ENCODE data around the gene MAGEA1. TPM values are rescaled to one million over a fixed set of nuclear protein-coding genes. Genes with fewer than 3 reads are reported as not detected.
"Not testable (repeated sequence)": the region's sequence is repeated elsewhere in the genome, so short reads cannot be mapped to it uniquely, and the experiment has no call there.

Gene MAGEA1, protein sequence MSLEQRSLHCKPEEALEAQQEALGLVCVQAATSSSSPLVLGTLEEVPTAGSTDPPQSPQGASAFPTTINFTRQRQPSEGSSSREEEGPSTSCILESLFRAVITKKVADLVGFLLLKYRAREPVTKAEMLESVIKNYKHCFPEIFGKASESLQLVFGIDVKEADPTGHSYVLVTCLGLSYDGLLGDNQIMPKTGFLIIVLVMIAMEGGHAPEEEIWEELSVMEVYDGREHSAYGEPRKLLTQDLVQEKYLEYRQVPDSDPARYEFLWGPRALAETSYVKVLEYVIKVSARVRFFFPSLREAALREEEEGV
- not detected for polyA plus RNA-seq (ENCODE audit: insufficient read length in 4 of 4)

DNA sequence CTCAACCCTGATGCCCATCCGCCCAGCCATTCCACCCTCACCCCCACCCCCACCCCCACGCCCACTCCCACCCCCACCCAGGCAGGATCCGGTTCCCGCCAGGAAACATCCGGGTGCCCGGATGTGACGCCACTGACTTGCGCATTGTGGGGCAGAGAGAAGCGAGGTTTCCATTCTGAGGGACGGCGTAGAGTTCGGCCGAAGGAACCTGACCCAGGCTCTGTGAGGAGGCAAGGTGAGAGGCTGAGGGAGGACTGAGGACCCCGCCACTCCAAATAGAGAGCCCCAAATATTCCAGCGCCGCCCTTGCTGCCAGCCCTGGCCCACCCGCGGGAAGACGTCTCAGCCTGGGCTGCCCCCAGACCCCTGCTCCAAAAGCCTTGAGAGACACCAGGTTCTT lies at the start of gene MAGEA1:
MAGEA1 (plus strand) TSS at position 154 of the 400 bp plus-strand sequence. CDS start 3,106 bp downstream, outside the sequence.
- DNase-seq (ENCODE audit: low read depth in 4 of 4, low spot score in 3 of 4), result no peak

DNA sequence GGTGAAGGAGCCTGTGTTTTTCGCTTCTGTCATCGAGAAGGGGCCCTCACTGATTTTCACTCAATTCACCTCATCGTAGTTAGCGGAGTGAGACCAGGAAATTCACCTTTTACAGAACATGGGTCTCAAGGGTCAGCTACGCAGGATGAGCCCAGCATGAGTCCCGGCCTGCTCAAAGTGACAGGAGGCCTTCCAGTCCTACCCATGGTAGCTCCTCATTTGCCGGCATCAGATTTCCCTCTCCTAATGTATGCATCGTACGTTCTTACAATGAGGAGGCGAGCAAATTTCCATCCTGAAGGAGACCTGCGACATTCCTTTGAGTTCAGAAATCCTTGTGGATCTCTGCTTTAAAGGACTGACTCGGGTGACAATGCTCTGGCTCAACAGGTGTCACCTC lies 46.2 kb upstream of the MAGEA1 start:
- DNase-seq (ENCODE audit: low read depth in 4 of 4, low spot score in 3 of 4), result not testable (repeated sequence)

DNA sequence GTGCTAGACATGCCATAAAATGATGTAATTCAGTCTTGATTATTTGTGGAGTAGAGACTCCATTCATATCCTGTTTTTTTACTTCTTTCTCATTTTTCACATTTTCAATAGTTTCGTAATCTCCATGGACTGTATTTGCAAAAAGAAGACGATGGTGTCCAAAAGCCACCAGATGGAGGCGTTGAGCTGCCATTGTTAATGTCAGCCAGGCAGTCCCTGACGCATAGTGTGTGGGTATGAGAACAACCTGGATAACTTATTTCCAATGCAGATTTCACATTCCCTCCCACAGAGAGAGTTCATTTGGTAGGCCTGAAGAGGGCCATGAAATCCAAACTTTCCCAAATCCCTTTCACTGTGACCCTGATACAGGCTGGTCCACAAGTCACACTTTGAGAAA lies 40.0 kb upstream of the MAGEA1 start:
- not testable (repeated sequence) for DNase-seq (ENCODE audit: low read depth in 4 of 4, low spot score in 3 of 4)

DNA sequence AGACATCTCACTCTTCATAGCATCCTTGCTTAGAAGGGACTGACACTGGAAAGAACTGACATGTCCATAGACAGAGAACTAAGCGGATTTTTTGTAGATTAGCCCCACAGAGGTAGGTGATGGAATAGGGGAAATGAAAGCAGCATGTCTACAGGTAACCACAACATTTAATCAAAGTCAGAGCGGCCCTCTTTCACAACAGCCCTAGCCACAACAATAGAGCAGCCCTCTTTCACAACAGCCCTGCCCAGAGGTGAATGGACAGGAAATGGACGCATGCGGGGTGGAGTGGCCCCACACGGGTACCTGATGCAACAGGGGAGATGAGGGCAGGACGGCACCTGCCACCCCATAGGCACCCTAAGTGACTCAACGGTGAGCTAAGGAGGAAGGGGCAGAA lies 32.8 kb upstream of the MAGEA1 start:
- not testable (repeated sequence) for DNase-seq (ENCODE audit: low read depth in 4 of 4, low spot score in 3 of 4)

DNA sequence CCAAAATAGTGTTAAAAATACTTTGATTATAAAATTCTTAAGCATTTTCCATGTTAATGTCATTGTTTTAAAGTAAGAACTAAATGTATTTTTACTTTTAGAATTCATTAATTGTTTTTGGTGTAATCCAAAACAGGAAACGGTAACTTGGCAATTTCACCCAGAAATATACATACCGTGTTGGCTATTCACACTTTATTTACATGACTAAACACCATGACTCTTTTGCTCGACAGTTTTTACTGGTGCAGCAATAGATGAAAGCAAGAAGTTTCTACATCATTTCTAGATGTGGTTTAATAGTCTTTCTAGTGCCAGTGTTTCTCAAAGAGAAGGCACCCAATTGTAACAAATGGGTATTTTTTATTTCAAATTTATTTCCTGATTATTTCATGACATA lies 25.6 kb upstream of the MAGEA1 start:
- no peak for DNase-seq (ENCODE audit: low read depth in 4 of 4, low spot score in 3 of 4)

DNA sequence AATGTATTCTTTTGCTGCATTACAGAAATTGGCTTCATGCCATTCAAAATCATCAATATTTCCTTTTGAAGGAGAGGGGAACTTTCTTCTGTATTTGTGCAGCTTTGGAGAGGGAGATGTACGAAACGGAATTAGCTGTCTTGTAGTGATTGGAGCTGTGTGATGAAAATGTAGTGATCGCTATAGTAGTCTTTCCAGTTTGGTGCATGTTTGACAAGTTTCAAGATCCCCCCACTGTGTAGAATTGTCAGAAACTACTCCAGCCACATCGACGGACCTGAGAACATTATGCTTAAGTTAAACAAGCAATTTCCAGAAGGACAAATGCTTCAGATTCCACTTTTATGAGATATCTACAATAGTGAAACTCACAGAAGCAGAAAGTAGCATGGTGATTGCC lies 21.6 kb upstream of the MAGEA1 start:
- no peak for DNase-seq (ENCODE audit: low read depth in 4 of 4, low spot score in 3 of 4)

DNA sequence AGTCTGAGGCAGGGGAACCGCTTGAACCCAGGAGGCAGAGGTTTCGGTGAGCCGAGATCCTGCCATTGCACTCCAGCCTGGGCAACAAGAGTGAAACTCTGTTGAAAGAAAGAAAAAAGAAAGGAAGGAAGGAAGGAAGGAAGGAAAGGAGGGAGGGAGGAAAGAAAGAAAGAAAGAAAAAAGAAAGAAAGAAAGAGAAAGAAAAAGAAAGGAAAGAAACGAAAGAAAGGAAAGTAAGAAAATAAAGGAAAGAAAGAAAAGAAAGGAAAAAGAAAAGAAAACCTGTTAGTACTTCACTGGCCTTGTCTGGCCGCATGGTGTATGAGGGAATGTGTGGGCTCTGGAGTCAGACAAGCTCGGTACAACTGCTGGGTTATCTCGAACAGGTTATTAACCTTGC lies 20.8 kb upstream of the MAGEA1 start:
- no peak for DNase-seq (ENCODE audit: low read depth in 4 of 4, low spot score in 3 of 4)

DNA sequence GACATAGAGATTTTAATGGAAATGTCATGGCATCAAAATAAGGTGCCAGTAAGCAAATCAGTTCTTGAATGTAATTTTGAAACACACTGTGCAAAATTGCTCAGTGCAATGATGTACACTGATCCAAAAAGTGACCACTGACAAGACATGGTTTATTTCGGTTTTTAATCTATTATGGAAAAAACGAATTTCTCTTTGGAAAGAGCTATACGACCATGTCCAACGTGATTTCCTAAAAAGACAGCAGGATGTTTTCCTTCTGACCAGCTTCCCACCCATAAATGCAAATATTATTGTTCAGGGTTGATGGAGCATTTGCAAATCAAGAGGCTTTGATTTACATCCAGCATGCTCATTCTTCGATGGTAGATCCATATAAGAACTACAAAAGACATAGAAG lies 17.1 kb upstream of the MAGEA1 start:
- no peak for DNase-seq (ENCODE audit: low read depth in 4 of 4, low spot score in 3 of 4)

DNA sequence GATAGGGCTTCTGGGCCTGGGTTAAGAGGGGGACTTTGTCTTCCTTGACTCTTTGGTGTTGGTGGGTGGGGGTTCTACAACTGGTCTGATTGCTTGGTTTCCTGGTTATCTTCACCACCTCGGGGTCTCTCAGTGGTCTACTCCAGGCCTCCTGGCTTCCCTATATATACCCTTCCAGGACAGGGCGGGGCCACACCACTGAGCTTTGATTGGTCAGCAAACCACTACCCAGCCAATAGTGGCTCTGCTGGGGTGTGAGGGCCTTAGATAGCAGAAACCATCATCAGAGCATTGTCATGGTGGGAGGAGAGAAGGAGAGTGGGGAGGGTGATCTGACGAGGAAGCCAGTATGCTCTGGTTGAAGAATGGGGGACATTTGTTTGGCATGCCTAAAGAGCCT lies 14.4 kb upstream of the MAGEA1 start:
- no peak for DNase-seq (ENCODE audit: low read depth in 4 of 4, low spot score in 3 of 4)

DNA sequence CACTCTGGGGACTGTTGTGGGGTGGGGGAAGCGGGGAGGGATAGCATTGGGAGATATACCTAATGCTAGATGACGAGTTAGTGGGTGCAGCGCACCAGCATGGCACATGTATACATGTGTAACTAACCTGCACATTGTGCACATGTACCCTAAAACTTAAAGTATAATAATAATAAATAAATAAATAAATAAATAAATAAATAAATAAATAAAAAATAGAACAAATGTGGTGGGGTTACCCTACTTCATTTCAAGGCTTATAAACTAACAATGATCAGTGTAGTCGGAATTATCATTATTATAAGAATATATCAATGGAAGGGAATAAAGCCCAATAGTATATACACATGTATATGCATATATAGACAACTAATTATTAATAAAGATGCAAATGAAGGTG lies 10.7 kb upstream of the MAGEA1 start:
- DNase-seq (ENCODE audit: low read depth in 4 of 4, low spot score in 3 of 4), result not testable (repeated sequence)

DNA sequence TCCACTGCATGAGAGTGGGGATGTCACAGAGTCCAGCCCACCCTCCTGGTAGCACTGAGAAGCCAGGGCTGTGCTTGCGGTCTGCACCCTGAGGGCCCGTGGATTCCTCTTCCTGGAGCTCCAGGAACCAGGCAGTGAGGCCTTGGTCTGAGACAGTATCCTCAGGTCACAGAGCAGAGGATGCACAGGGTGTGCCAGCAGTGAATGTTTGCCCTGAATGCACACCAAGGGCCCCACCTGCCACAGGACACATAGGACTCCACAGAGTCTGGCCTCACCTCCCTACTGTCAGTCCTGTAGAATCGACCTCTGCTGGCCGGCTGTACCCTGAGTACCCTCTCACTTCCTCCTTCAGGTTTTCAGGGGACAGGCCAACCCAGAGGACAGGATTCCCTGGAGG lies 2.7 kb downstream of the MAGEA1 start:
- no peak for DNase-seq (ENCODE audit: low read depth in 4 of 4, low spot score in 3 of 4)

DNA sequence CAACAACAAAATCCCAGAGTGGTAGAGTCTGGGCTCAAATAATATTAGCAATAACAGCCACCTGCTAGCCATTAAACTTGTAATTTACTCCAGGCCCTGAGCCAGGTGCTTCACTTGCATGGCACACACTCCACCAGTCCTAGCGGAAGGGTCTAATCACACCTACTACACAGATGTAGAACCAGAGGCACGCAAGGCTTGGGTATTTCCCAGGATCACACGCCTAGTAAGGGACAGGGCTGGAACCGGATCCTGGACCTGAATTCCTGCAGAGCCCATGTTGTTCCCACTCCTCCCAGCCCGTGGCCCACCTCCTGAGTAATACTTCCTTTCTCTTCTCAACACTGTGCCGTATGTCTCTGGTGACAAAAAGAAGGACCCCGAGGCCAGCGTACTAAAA lies 5.7 kb downstream of the MAGEA1 start:
- DNase-seq (ENCODE audit: low read depth in 4 of 4, low spot score in 3 of 4), result no peak

DNA sequence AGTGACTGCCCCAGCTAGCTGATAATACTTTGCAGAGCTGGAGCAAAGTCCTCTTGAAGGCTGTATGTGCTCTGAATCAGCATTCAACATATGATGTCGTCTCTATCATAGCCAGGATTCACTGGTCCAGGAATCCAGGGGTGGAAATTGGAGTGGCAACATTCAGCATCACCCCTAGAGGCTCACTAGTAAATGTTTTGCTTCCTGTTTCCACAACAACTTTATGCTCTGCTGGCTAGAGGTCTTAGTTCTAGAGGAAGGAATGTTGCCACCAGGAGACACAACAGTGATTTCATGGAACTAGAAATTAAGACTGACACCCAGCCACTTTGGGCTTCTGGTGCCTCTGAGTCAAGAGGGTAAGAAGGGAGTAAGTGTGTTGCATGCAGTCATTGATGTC lies 11.3 kb downstream of the MAGEA1 start:
- DNase-seq (ENCODE audit: low read depth in 4 of 4, low spot score in 3 of 4), result no peak

DNA sequence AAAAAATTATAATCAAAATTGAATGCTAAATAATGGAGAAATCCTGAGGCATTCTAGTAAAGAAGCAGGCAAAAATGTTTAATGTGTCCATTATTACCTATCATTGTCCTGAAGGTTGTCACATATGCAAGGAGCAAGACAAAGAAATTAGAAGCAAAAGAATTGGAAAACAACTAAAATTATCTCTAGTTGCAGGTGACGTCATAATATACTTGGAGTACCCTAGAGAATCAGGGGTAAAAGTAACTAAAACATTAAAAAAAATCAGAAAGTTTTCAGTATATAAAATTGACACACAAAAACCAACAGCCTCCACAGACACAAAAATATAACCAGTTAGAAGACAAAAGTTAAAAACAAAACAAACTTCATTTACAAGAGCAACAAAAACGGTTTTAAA lies 21.4 kb downstream of the MAGEA1 start:
- no peak for DNase-seq (ENCODE audit: low read depth in 4 of 4, low spot score in 3 of 4)

DNA sequence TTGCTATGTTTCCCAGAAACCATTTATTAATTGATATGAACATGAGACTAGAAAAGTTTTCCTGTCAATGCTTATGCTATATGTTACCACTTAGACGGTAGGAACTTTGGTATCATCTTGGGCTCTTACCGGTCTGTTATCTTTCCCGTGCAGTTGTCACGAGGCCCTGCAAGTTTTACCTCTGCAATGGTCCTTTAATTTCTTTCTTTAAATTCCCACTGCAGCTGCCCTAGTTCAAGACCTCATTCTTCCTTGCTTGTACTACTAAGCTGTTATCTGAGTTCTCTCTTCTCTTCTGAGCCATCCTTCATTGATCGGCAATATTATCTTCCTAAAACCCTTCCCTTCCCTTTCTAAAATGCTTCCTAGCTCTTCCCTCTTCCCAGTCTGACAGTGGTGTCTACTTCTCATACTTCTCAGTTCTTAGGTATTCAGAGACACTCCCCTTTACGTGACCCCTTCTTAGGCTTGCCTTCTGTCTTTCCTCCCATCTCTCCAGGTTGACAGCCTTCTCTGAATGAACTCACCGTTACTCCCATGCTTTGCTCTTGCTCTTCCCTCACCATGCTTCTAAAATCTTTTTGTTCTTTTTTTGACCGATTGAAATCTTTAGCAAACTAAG lies 27.5 kb downstream of the MAGEA1 start:
- DNase-seq (ENCODE audit: low read depth in 4 of 4, low spot score in 3 of 4), result no peak

DNA sequence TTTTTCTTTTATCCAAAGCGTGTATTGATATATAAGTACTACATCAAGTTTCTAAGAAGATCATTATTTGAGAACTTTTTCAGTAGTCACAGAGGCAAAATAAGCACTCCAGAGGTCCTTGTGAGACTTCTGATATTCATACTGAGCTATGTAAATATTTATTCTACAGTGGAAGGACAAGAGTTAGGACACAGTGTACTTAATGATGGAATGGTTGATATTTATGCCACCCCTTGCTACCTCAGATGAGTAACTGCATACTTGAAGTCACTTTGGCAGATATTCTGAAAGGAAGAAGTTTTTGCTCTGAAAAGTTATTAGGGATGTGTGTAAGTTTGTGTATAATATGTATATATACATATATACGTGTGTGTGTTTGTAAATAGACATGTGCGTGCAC lies 30.3 kb downstream of the MAGEA1 start:
- no peak for DNase-seq (ENCODE audit: low read depth in 4 of 4, low spot score in 3 of 4)

DNA sequence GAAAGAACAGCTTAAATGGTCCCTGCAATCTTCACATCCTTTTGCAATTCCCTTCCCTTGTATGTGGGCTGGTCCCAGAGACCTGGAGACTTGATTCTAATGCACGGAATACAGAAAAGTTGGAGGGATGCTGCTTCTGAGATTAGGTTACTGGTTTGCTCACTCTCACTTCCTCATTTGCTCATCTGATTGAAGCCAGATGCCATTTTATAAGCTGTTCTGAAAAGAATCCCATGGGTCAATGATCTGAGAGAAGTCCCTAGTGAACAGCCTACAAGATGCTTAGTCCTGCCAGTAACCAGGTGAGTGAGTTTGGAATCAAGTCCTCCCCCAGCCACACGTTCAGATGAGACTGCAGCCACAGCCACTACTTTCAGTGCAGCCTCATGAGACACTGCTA lies 35.9 kb downstream of the MAGEA1 start:
- DNase-seq (ENCODE audit: low read depth in 4 of 4, low spot score in 3 of 4), result no peak

DNA sequence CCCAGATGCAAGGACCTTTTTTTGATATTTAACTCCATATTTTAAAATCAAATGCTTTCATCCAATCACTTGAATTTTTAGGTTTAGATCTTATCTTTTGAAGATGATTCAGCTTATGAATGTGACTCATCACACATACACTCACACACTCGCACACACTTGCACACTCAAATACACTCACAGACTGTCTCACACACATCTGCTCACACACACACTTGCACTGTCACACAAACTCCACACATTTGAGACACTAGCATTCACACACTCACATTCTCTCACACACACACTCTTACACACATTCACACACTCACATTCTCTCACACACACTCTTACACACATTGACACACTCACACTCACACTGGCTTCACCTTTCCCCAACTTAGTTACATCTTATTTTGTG lies 37.8 kb downstream of the MAGEA1 start:
- DNase-seq (ENCODE audit: low read depth in 4 of 4, low spot score in 3 of 4), result no peak

DNA sequence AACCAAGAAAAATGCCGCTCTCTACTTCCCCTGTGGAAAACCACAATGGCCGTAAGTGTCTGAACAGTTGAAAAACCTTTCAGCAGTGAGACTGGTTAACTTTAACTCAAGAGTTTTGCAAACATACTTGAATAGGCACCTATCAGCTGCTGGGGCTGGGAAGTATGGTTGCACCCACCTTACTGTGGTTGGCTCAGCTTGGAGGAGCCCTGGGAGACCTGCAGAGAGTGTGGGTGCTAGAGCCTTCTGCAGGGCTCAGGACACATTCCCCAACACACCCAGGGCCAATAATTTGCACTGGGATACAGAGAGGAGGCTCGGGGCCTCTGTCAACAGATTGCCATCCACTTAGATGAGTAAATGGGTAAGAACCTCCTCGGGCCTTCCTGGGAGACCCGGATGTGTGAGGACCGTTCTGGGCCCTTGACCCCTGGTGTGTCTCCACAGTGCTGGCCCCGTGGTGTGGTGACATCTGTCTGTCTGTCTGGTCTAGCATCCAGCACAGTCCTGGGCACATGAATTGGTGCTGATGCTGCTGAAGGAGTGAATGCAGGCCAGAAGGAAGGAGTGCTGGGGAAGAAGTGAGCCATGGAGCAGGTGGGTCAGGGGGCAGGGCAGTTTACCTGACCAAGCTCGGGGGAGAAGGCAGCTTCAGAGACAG lies 46.5 kb downstream of the MAGEA1 start:
- no peak for DNase-seq (ENCODE audit: low read depth in 4 of 4, low spot score in 3 of 4)

DNA sequence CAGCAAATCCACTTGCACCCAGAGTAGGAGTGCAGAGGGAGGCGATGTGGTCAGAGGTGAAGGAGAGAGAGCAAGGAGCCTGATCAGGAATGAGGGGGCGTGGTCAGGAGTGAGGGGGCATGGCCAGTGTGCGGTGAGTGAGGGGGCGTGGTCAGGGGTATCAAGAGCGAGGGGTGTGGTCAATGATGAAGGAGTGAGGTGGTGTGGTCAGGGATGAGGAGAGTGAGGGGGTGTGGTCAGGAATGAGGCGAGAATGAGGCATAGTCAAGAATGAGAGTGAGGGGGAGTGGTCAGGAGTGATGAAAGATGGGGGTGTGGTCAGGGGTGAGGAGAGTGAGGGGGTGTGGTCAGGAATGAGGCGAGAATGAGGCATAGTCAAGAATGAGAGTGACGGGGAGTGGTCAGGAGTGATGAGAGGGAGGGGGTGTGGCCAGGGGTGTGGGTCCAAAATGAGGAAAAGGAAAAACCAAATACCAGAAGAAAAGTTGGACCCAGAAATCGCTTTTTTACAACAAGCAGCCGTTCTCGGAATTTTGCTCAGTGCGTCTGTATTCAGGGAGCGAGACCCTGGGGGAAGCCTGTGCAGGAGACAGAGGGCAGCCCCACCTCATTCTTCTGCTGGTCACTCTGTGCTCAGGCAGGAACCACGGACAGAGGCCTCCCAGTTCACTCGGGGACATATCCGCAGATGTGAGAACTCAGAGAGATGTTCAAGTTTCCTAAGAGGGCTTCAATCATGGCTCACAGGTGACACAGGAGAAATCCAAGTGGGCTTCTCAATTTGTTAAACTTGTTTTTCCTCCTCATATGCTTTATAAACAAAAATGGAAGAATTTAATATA lies 47.5 kb downstream of the MAGEA1 start:
- no peak for DNase-seq (ENCODE audit: low read depth in 4 of 4, low spot score in 3 of 4)

All from left renal pelvis (tissue), 4 donors.